Adrenal gland (tissue), 12 donors: ENCODE measurements around the gene NEBL. TPM values are rescaled to one million over a fixed set of nuclear protein-coding genes. Genes with fewer than 3 reads are reported as not detected.

Experiments used
- DNase-seq, 7 donors: peaks; one replicate each; pipeline ENCODE4 v3.0.0-alpha.2; 2019 to 2020
- H3K27ac ChIP-seq, 5 donors: fragments of 200-600 bp; sonication (generic) in 4 of 5; 1 replicate in 3 of 5; 2 replicates in 2 of 5; pipeline versions ENCODE4 v1.5.1 to v1.8.0; 2016 to 2020; ENCODE audit warnings: mild to moderate bottlenecking in 1 of 5
- H3K27me3 ChIP-seq: fragments of 200-600 bp; 2 replicates; pipeline ENCODE4 v1.8.0; 2021
- H3K36me3 ChIP-seq, 2 donors: fragments of 200-600 bp; replicated peaks in 1 of 2; 1 replicate in 1 of 2; 2 replicates in 1 of 2; pipeline versions ENCODE4 v1.5.1 to v1.8.0; 2018 to 2022
- H3K4me1 ChIP-seq, 2 donors: fragments of 200-600 bp; replicated peaks in 1 of 2; 1 replicate in 1 of 2; 2 replicates in 1 of 2; pipeline versions ENCODE4 v1.5.1 to v1.8.0; 2018 to 2021
- H3K4me3 ChIP-seq, 4 donors: fragments of 200-600 bp; sonication (generic) in 3 of 4; one replicate each; pipeline ENCODE4 v1.5.1; 2016 to 2018
- H3K9me3 ChIP-seq, 3 donors: fragments of 200-600 bp; sonication (generic) in 1 of 3; replicated peaks in 1 of 3; 1 replicate in 2 of 3; 2 replicates in 1 of 3; pipeline versions ENCODE4 v1.5.1 to v1.8.0; 2016 to 2021
- CTCF ChIP-seq, 6 experiments: fragments of 450-650 bp in 4 of 6; fragments of 200-600 bp in 2 of 6; sonication (generic) in 1 of 6; IDR thresholded peaks; 1 replicate in 5 of 6; 2 replicates in 1 of 6; pipeline versions ENCODE4 v1.5.1 to v1.8.0; 2016 to 2021; ENCODE audit warnings: antibody characterized with exemption in 6 of 6, mild to moderate bottlenecking in 2 of 6, moderate library complexity in 1 of 6
- POLR2A ChIP-seq, 2 donors: fragments of 450-650 bp; IDR thresholded peaks; one replicate each; pipeline ENCODE4 v1.6.1; 2017; ENCODE audit warnings: antibody characterized with exemption in 2 of 2, mild to moderate bottlenecking in 2 of 2, moderate library complexity in 1 of 2
- WGBS, 4 donors: extraction: QIAGEN DNeasy Blood & Tissue Kit in 2 of 4; methylation state at CpG; one replicate each; pipeline versions ENCODE4 v1.1.5 to v1.1.7; 2013 to 2017; 5-methylcytosine and 5-hydroxymethylcytosine counted together
- intact Hi-C, 2 donors: fragments of 100-400 bp; cut with DNase I; formaldehyde crosslinking; loops; one replicate each; pipeline versions ENCODE4 v1.14.1 to v1.15.0; 2022 to 2023
- polyA plus RNA-seq, 3 donors: library from polyadenylated mRNA; stranded (reverse); fragments of 200-250 nt in 2 of 3; fragments of 350-450 nt in 1 of 3; fragmentation: Illumina TruSeq in 1 of 3; extraction: RNeasy Lipid Tissue Mini Kit (QIAGEN cat#74804) in 1 of 3; gene quantifications; one replicate each; pipeline ENCODE4 v1.2.3, GENCODE V29; 2013 to 2014
- total RNA-seq, 9 donors: library from RNA; depleted of rRNA in 4 of 9; stranded (reverse); fragments of >200 nt in 4 of 9; fragments of 120-200 nt in 1 of 9; fragmentation: NEBNext Ultra II Directional in 1 of 9; extraction: Animal tissue kit (Norgen Biotek cat#: 25700) in 1 of 9; gene quantifications; one replicate each; pipeline versions ENCODE4 v1.1.0 to v1.2.4, GENCODE V29; 2013 to 2023
- donor health status: healthy with polysubstance abuse.
- donor health status: Bipolar disorder and iron deficiency.
- donor health status: DM: yes; HTN: yes; CAD: no.
- donor health status: DM: no; HTN: no; CAD: no.
- donor health status: DM: no; HTN: no; CAD: no.
- donor health status: DM: yes; HTN: yes; CAD: no.

NEBL gene
- total and polyA plus RNA-seq, 12 donors, result 3.4 to 26.4 (median 7.2) TPM

GRCh38 chr10:20834825-20835224 is 62.3 kb downstream of the NEBL start:
- Histone ChIP-seq H3K36me3 (no peaks in the 10 kb centered on the region), H3K27ac (no peak overlapping the region), H3K4me3 (no peak overlapping the region), H3K27me3 (no peaks in the 10 kb centered on the region), H3K9me3 (no peaks in the 10 kb centered on the region), H3K4me1 (no peaks in the 10 kb centered on the region)
- intact Hi-C loops, result no loop called here
- no peak for DNase-seq
- 47 to 64% (median 58%) methylated on average over 2 of the region's 2 CpGs for WGBS, 4 donors
- no peak for TF ChIP-seq CTCF (IDR thresholded peaks at IDR 0.05)
- no peak for TF ChIP-seq POLR2A (IDR thresholded peaks at IDR 0.05)

- 95 to 99% (median 97%) methylated on average over 4 of the region's 4 CpGs for WGBS, 4 donors
- Histone ChIP-seq H3K36me3 (no peaks in the 10 kb centered on the region), H3K27ac (no peak overlapping the region), H3K9me3 (no peaks in the 10 kb centered on the region), H3K27me3 (no peaks in the 10 kb centered on the region), H3K4me1 (no peaks in the 10 kb centered on the region), H3K4me3 (no peak overlapping the region)
- no peak for DNase-seq
- TF ChIP-seq POLR2A (IDR thresholded peaks at IDR 0.05) (no peak), CTCF (IDR thresholded peaks at IDR 0.05) (no peak)
- intact Hi-C loops, result no loop called here
Observed at GRCh38 chr10:20822825-20823224, 74.3 kb downstream of the NEBL start.

GRCh38 chr10:20817646-20818045 is 79.5 kb downstream of the NEBL start:
- no peaks in the 10 kb centered on the region for H3K9me3 ChIP-seq
- no peaks in the 10 kb centered on the region for H3K36me3 ChIP-seq
- whole genome bisulfite sequencing, 4 donors, result 94 to 97% (median 96%) methylated on average over 5 of the region's 5 CpGs
- TF ChIP-seq POLR2A (IDR thresholded peaks at IDR 0.05) (no peak), CTCF (IDR thresholded peaks at IDR 0.05) (no peak)
- no peak for DNase-seq
- no peak overlapping the region for H3K4me3 ChIP-seq
- no peaks in the 10 kb centered on the region for H3K27me3 ChIP-seq
- intact Hi-C loops, result no loop called here
- no peak overlapping the region for H3K27ac ChIP-seq
- no peaks in the 10 kb centered on the region for H3K4me1 ChIP-seq

- no peak overlapping the region for H3K27ac ChIP-seq
- no peak for DNase-seq
- H3K9me3 ChIP-seq, result no peaks in the 10 kb centered on the region
- intact Hi-C loops, result no loop called here
- H3K4me1 ChIP-seq, result no peaks in the 10 kb centered on the region
- WGBS, 4 donors, result 86 to 97% (median 90%) methylated on average over 3 of the region's 3 CpGs
- no peak for TF ChIP-seq CTCF (IDR thresholded peaks at IDR 0.05)
- TF ChIP-seq POLR2A (IDR thresholded peaks at IDR 0.05), result no peak
- no peaks in the 10 kb centered on the region for H3K27me3 ChIP-seq
- no peak overlapping the region for H3K4me3 ChIP-seq
- no peaks in the 10 kb centered on the region for H3K36me3 ChIP-seq
Observed at GRCh38 chr10:20817116-20817515, 80.0 kb downstream of the NEBL start.
